GM12878 (cell line): ENCODE data around the gene TBC1D30. TPM values are rescaled to one million over a fixed set of nuclear protein-coding genes. Genes with fewer than 3 reads are reported as not detected.

Experiments
- ATF2 ChIP-seq: IDR thresholded peaks from 2 replicates; pipeline ENCODE4 v1.6.1; 2012; ENCODE audit warnings: low read length, inconsistent platforms
- CEBPB ChIP-seq, 2 experiments: fragments of 150-350 bp in 1 of 2; IDR thresholded peaks; 2 replicates each; pipeline ENCODE4 v1.6.1; 2012 to 2014; ENCODE audit warnings: low read depth in 2 of 2, low read length in 2 of 2, borderline replicate concordance in 1 of 2, inconsistent platforms in 1 of 2
- CEBPZ ChIP-seq: fragments of 150-350 bp; IDR thresholded peaks from 2 replicates; pipeline ENCODE4 v1.6.1; 2016; ENCODE audit warnings: low read depth, low read length
- ETV6 ChIP-seq, 2 experiments: fragments of 450-650 bp in 1 of 2; IDR thresholded peaks in 1 of 2; conservative IDR thresholded peaks in 1 of 2; 2 replicates each; pipeline ENCODE4 v1.6.1; 2014; ENCODE audit warnings: antibody characterized with exemption in 1 of 2, borderline replicate concordance in 1 of 2, low read depth in 1 of 2, mild to moderate bottlenecking in 1 of 2, moderate library complexity in 1 of 2
- GABPA ChIP-seq: IDR thresholded peaks from 2 replicates; pipeline ENCODE4 v1.6.1; 2014; ENCODE audit warnings: antibody characterized with exemption, low read depth, mild to moderate bottlenecking, inconsistent platforms
- HDGF ChIP-seq: fragments of 450-650 bp; IDR thresholded peaks from 2 replicates; pipeline ENCODE4 v1.6.1; 2016; ENCODE audit warnings: antibody characterized with exemption
- IRF5 ChIP-seq: fragments of 450-650 bp; IDR thresholded peaks from 2 replicates; pipeline ENCODE4 v1.6.1; 2017; ENCODE audit warnings: borderline replicate concordance
- KAT2A ChIP-seq: conservative IDR thresholded peaks from 2 replicates; pipeline ENCODE4 v1.6.1; 2011; ENCODE audit warnings: low read depth, low read length; ENCODE audit not compliant: control insufficient read depth
- MYC ChIP-seq: IDR thresholded peaks from 2 replicates; pipeline ENCODE4 v1.6.1; 2011; ENCODE audit warnings: mild to moderate bottlenecking, low read length, moderate library complexity, inconsistent platforms; ENCODE audit not compliant: insufficient read depth, insufficient replicate concordance, insufficient read length, severe bottlenecking
- RB1 ChIP-seq: fragments of 450-650 bp; formaldehyde crosslinking; IDR thresholded peaks from 2 replicates; pipeline ENCODE4 v1.6.1; 2017; ENCODE audit warnings: mild to moderate bottlenecking, borderline replicate concordance
- RFX5 ChIP-seq: IDR thresholded peaks from 2 replicates; pipeline ENCODE4 v1.6.1; 2011; ENCODE audit warnings: low read depth, low read length, improper control_type of control experiment
- SRF ChIP-seq, 2 experiments: IDR thresholded peaks; 2 replicates each; pipeline ENCODE4 v1.6.1; 2011; ENCODE audit warnings: low read depth in 2 of 2, low read length in 2 of 2, mild to moderate bottlenecking in 1 of 2, moderate library complexity in 1 of 2
- SUPT20H ChIP-seq: IDR thresholded peaks from 2 replicates; pipeline ENCODE4 v1.6.1; 2011; ENCODE audit warnings: low read depth, mild to moderate bottlenecking, low read length, moderate library complexity, borderline replicate concordance; ENCODE audit not compliant: control insufficient read depth
- ZBTB33 ChIP-seq: fragments of 450-650 bp; IDR thresholded peaks from 2 replicates; pipeline ENCODE4 v1.6.1; 2017; ENCODE audit warnings: mild to moderate bottlenecking
- ZBTB40 ChIP-seq: fragments of 450-650 bp; IDR thresholded peaks from 2 replicates; pipeline ENCODE4 v1.6.1; 2016; ENCODE audit warnings: mild to moderate bottlenecking, moderate library complexity, borderline replicate concordance
- ZNF274 ChIP-seq: IDR thresholded peaks from one replicate; pipeline ENCODE4 v1.8.0; 2011; ENCODE audit not compliant: insufficient read length, insufficient read depth
- ZNF622 ChIP-seq: fragments of 450-650 bp; IDR thresholded peaks from 2 replicates; pipeline ENCODE4 v1.6.1; 2017; ENCODE audit warnings: mild to moderate bottlenecking, inconsistent platforms
- polyA plus RNA-seq, 11 experiments: library from polyadenylated mRNA; depleted of rRNA in 4 of 11; unstranded in 6 of 11; stranded (reverse) in 5 of 11; fragments of >200 nt; fragmentation: Nextera tagmentation in 4 of 11; fragmentation: Illumina TruSeq in 1 of 11; extraction: Ambion mirVana in 4 of 11; extraction: Trizol in 1 of 11; gene quantifications; 1 replicate in 1 of 11; 2 replicates in 10 of 11; pipeline versions ENCODE4 v1.2.1 to v1.2.3, GENCODE V29; 2011 to 2016; ENCODE audit warnings: inconsistent platforms in 2 of 11, missing spikeins in 2 of 11, low read depth in 1 of 11
- total RNA-seq, 4 experiments: library from RNA; depleted of rRNA in 3 of 4; stranded (reverse); fragments of >200 nt in 3 of 4; fragmentation: Illumina TruSeq in 1 of 4; extraction: Trizol in 1 of 4; gene quantifications; 2 replicates each; pipeline versions ENCODE4 v1.2.1 to v1.2.3, GENCODE V29; 2013 to 2021

Gene TBC1D30
- total and polyA plus RNA-seq, 10 of the 15 experiments (the other 5 are each of a cell fraction or from before 2014, with no cell fraction given) = 1.2 to 23.3 (median 11.1) TPM

GRCh38 chr12:64824500-64825142 lies at the start of gene TBC1D30 (continued):
- TF ChIP-seq ZBTB40 (no peak), SUPT20H (no peak), ETV6 (conservative IDR thresholded peaks at IDR 0.05 in 1 of 2, IDR thresholded peaks at IDR 0.05 in 1 of 2; ENCODE audit: borderline replicate concordance in 1 of 2, low read depth in 1 of 2) (no peak), MYC (no peak), SRF (IDR thresholded peaks at IDR 0.05; ENCODE audit: low read depth in 2 of 2, low read length in 2 of 2) (no peak), ZNF274 (no peak), CEBPZ (no peak), ZNF622 (no peak), GABPA (no peak), RFX5 (no peak), KAT2A (no peak), CEBPB (IDR thresholded peaks at IDR 0.05; ENCODE audit: borderline replicate concordance in 1 of 2, low read depth in 2 of 2, low read length in 2 of 2) (no peak), RB1 (no peak), HDGF (no peak), ZBTB33 (no peak), ATF2 (no peak), IRF5 (no peak)
